HL-60 (cell line): Measurements from ENCODE around the gene MMP24.

Experiments
- DNase-seq, 2 experiments: peaks; one replicate each; pipeline ENCODE4 v3.0.0-alpha.2; 2010 to 2020; ENCODE audit warnings: low read depth in 1 of 2, low spot score in 1 of 2
- H3K27ac ChIP-seq: fragments of 250-450 bp; sonication (Bioruptor Pico); replicated peaks from 2 replicates; pipeline ENCODE4 v1.5.1; 2020; ENCODE audit warnings: mild to moderate bottlenecking, moderate library complexity
- H3K27me3 ChIP-seq: fragments of 250-450 bp; sonication (Bioruptor Pico); 2 replicates; pipeline ENCODE4 v1.5.1; 2021; ENCODE audit warnings: mild to moderate bottlenecking, moderate library complexity; ENCODE audit not compliant: insufficient read depth, poor library complexity, severe bottlenecking
- H3K4me3 ChIP-seq: replicated peaks from 2 replicates; pipeline ENCODE4 v1.5.1; 2011; ENCODE audit warnings: mild to moderate bottlenecking, control low read depth, low read length; ENCODE audit not compliant: insufficient read depth
- GABPA ChIP-seq: IDR thresholded peaks from 2 replicates; pipeline ENCODE4 v1.6.1; 2012; ENCODE audit warnings: low read depth
- POLR2AphosphoS5 ChIP-seq: IDR thresholded peaks from 2 replicates; pipeline ENCODE4 v1.6.1; 2012; ENCODE audit warnings: low read depth
- REST ChIP-seq: IDR thresholded peaks from 2 replicates; pipeline ENCODE4 v1.6.1; 2012; ENCODE audit warnings: low read depth; ENCODE audit not compliant: insufficient replicate concordance
- SPI1 ChIP-seq: IDR thresholded peaks from 2 replicates; pipeline ENCODE4 v1.6.1; 2012; ENCODE audit warnings: low read depth, mild to moderate bottlenecking, borderline replicate concordance
- TF ChIP-seq, protein P1 (sequence below): IDR thresholded peaks from one replicate; pipeline ENCODE4 v1.5.1; 2011; ENCODE audit warnings: low read length, control low read depth, inconsistent platforms; ENCODE audit not compliant: insufficient read depth

Gene MMP24

DNA sequence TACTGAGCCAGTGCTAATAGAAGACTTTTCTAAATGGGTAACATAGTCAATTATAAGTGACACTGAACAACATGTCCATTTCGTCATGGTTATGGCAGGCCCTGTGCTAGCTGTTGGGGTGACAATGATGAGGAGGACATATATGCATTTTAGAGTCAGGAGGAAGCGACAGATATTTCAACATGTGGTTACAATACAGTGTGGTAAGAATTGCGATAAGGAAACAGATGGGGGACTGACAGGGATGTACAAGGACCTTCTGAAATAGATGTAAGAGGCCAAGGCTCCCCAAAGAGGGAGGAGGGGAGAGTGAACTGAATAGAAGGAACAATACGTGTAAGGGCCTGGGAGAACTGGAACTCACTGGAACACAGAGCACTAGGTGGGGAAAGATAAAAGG is 11.7 kb downstream of the MMP24 start:
- H3K27me3 ChIP-seq, result no peaks in the 10 kb centered on the region
- H3K27ac ChIP-seq, result peak overlapping the region; percentile 72
- peak; percentile 92 to 98 for DNase-seq
- H3K4me3 ChIP-seq, result no peak overlapping the region
- TF ChIP-seq, protein P1, sequence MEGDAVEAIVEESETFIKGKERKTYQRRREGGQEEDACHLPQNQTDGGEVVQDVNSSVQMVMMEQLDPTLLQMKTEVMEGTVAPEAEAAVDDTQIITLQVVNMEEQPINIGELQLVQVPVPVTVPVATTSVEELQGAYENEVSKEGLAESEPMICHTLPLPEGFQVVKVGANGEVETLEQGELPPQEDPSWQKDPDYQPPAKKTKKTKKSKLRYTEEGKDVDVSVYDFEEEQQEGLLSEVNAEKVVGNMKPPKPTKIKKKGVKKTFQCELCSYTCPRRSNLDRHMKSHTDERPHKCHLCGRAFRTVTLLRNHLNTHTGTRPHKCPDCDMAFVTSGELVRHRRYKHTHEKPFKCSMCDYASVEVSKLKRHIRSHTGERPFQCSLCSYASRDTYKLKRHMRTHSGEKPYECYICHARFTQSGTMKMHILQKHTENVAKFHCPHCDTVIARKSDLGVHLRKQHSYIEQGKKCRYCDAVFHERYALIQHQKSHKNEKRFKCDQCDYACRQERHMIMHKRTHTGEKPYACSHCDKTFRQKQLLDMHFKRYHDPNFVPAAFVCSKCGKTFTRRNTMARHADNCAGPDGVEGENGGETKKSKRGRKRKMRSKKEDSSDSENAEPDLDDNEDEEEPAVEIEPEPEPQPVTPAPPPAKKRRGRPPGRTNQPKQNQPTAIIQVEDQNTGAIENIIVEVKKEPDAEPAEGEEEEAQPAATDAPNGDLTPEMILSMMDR, result no peak
- TF ChIP-seq REST (peak; percentile 63), GABPA (0 out of 2 replicates have a peak, but pooled peaks have one; percentile 23), SPI1 (no peak), POLR2AphosphoS5 (peak; percentile 97)

DNA sequence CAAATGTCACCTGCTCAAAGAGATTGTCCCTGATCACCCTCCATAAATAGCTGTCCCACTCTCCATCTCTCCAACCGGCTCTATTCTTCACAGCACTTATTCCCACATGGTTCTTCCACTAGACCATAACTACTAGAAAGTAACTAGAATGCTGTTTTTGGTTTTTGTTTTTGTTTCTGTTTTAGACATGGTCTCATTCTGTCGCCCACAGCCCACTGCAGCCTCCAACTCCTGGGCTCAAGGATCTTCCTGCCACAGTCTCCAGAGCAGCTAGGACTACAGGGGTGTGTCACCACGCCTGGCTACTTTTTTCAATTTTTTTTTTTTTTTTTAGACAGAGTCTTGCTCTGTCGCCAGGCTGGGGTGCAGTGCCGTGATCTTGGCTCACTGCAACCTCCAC is 12.2 kb downstream of the MMP24 start:
- no peaks in the 10 kb centered on the region for H3K27me3 ChIP-seq
- no peak overlapping the region for H3K4me3 ChIP-seq
- TF ChIP-seq SPI1 (no peak), REST (no peak), POLR2AphosphoS5 (no peak), GABPA (no peak)
- TF ChIP-seq, protein P1, result no peak
- DNase-seq, result no peak
- peak overlapping the region; percentile 72 for H3K27ac ChIP-seq

DNA sequence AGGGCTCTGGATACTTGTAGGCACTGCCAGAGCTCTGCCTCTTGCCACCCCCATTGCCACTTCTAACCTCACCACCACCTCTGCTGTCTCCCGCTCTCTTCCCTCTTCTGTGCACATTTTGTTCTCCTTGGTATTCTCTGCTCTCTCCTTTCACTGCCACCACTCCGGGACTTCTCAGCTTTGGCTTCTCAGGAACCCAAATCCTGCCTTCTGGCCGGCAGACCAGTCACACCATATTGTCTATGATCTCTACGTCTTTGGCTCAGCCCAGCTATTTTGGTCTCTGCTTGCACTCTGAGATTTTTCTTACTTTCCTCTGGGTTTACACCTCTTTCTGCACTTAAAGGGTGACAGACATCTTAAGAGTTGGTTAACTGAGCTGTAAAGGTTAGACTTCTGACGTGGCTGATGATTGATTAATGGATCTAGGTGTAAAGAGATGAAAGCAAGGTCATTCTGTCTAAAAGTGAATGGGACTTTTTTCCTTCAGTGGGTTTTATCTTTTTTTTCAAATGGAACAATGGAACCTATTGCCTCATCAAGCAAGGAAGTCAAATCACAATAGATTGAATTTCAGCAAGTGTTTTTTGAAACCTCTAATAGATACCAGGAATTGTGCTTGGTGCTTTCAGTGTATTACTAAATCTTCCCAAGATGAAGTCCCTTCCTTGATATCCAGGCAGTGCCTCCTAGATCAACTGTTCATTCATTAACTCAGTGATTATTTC is 13.8 kb downstream of the MMP24 start:
- DNase-seq, result no peak
- Histone ChIP-seq H3K4me3 (no peak overlapping the region), H3K27ac (peak overlapping the region; percentile 26; the same call in 1 of the 2 replicates), H3K27me3 (no peaks in the 10 kb centered on the region)
- no peak for TF ChIP-seq REST
- no peak for TF ChIP-seq GABPA
- TF ChIP-seq, protein P1, result no peak
- TF ChIP-seq POLR2AphosphoS5, result no peak
- TF ChIP-seq SPI1, result no peak
